GM21447 (cell line): ENCODE results near the gene LRP1-AS.

Source experiments
- ATAC-seq: cut with Tn5 transposase; IDR thresholded peaks from one replicate; pipeline ENCODE4 v1.9.1; 2021; ENCODE audit not compliant: unreplicated experiment

LRP1-AS gene

GRCh38 chr12:57160741-57161140 lies 13.3 kb upstream of the LRP1-AS start:
- no peak for ATAC-seq

- ATAC-seq = no peak
Measured at GRCh38 chr12:57160040-57160439, 12.6 kb upstream of the LRP1-AS start.

GRCh38 chr12:57159311-57159710 lies 11.9 kb upstream of the LRP1-AS start:
- ATAC-seq = no peak

GRCh38 chr12:57158665-57159064 lies 11.2 kb upstream of the LRP1-AS start:
- ATAC-seq = no peak

GRCh38 chr12:57158186-57158585 lies 10.8 kb upstream of the LRP1-AS start:
- no peak for ATAC-seq

GRCh38 chr12:57157588-57158173 lies 10.3 kb upstream of the LRP1-AS start:
- ATAC-seq = no peak

GRCh38 chr12:57156701-57157403 lies 9.4 kb upstream of the LRP1-AS start:
- no peak for ATAC-seq

GRCh38 chr12:57154804-57155434 lies 7.5 kb upstream of the LRP1-AS start:
- no peak for ATAC-seq

GRCh38 chr12:57154076-57154475 lies 6.7 kb upstream of the LRP1-AS start:
- no peak for ATAC-seq

GRCh38 chr12:57153415-57153997 lies 6.1 kb upstream of the LRP1-AS start:
- ATAC-seq = no peak

GRCh38 chr12:57152639-57153038 lies 5.2 kb upstream of the LRP1-AS start:
- ATAC-seq = no peak

- no peak for ATAC-seq
Measured at GRCh38 chr12:57151741-57152630, 4.6 kb upstream of the LRP1-AS start.

- no peak for ATAC-seq
Measured at GRCh38 chr12:57150400-57151000, 3.1 kb upstream of the LRP1-AS start.

- ATAC-seq = no peak
Measured at GRCh38 chr12:57149245-57149900, 2.0 kb upstream of the LRP1-AS start.

GRCh38 chr12:57148469-57149244 lies 1.2 kb upstream of the LRP1-AS start:
- no peak for ATAC-seq

- no peak for ATAC-seq
Measured at GRCh38 chr12:57146092-57146491, 1.3 kb downstream of the LRP1-AS start.

- ATAC-seq = no peak
Measured at GRCh38 chr12:57145460-57146059, 1.9 kb downstream of the LRP1-AS start.

GRCh38 chr12:57143454-57143853 lies 4.0 kb downstream of the LRP1-AS start:
- ATAC-seq = no peak

- no peak for ATAC-seq
Measured at GRCh38 chr12:57142727-57143126, 4.7 kb downstream of the LRP1-AS start.
